OCI-LY3 (cell line): ENCODE data around the gene HIBADH.

Experiments used
- EZH2phosphoT487 ChIP-seq: fragments of 200-600 bp; shearing (Covaris generic); IDR thresholded peaks from 2 replicates; pipeline ENCODE4 v1.6.1; 2018; ENCODE audit warnings: antibody characterized with exemption, mixed run types, low read depth
- TF ChIP-seq, protein P1 (sequence below): fragments of 200-600, 300-600 bp; sonication (generic); IDR thresholded peaks from 2 replicates; pipeline ENCODE4 v1.5.1; 2014; ENCODE audit warnings: antibody characterized with exemption, low read length, low read depth

DNA sequence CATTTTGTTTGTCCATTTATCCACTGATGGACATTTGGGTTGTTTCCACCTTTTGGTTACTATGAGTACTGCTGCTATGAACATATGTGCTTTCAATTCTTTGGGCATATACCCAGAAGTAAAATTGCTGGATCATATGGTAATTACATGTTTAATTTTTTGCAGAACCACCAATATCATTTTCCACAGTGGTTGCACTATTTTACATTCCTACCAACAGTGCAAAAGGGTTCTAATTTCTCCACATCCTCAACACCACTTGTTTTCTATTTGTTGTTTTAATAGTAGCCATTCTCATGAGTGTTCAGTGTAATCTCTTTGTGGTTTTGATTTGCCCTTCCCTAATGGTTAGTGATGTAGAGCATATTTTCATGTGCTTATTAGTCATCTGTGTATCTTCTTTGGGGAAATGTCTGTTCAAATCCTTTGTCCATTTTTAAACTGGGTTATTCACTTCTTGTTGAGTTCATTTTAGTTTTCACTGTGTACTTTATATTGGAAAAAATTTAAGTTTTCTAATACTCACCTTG, 101.9 kb downstream of the HIBADH start:
- TF ChIP-seq, protein P1, sequence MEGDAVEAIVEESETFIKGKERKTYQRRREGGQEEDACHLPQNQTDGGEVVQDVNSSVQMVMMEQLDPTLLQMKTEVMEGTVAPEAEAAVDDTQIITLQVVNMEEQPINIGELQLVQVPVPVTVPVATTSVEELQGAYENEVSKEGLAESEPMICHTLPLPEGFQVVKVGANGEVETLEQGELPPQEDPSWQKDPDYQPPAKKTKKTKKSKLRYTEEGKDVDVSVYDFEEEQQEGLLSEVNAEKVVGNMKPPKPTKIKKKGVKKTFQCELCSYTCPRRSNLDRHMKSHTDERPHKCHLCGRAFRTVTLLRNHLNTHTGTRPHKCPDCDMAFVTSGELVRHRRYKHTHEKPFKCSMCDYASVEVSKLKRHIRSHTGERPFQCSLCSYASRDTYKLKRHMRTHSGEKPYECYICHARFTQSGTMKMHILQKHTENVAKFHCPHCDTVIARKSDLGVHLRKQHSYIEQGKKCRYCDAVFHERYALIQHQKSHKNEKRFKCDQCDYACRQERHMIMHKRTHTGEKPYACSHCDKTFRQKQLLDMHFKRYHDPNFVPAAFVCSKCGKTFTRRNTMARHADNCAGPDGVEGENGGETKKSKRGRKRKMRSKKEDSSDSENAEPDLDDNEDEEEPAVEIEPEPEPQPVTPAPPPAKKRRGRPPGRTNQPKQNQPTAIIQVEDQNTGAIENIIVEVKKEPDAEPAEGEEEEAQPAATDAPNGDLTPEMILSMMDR = no peak
- no peak for TF ChIP-seq EZH2phosphoT487
